Peyer's patch (tissue), 4 donors: Measurements from ENCODE around the gene ZBTB33.

ENCODE experiments used
- POLR2A ChIP-seq, 2 donors: fragments of 450-650 bp; IDR thresholded peaks; one replicate each; pipeline ENCODE4 v1.5.1; 2017; ENCODE audit warnings: antibody characterized with exemption in 2 of 2, mild to moderate bottlenecking in 2 of 2, moderate library complexity in 2 of 2
- TF ChIP-seq, protein P1 (sequence below), 6 experiments: fragments of 450-650 bp in 4 of 6; fragments of 200-600 bp in 2 of 6; sonication (generic) in 1 of 6; IDR thresholded peaks; one replicate each; pipeline ENCODE4 v1.5.1; 2017 to 2019; ENCODE audit warnings: antibody characterized with exemption in 6 of 6, mild to moderate bottlenecking in 3 of 6, moderate library complexity in 1 of 6

DNA sequence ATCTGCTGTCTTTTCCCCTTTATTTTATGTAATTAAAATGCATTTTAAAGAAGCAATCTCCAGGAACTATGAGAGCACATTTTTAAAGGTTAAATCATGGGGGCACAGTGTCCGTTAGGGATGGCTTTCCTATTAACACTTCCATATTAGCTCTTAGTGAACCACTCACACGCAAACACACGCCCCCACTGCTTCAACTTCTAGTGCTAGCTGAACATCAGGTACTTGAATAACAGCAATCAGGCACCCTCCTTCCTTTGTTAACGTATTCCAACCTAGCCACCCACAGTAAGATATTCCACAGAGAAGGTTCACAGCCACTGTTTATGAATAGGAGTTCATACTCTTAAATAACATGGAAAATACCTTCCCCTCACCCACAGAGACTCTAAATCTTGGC is 51.3 kb downstream of the ZBTB33 start:
- TF ChIP-seq, protein P1, sequence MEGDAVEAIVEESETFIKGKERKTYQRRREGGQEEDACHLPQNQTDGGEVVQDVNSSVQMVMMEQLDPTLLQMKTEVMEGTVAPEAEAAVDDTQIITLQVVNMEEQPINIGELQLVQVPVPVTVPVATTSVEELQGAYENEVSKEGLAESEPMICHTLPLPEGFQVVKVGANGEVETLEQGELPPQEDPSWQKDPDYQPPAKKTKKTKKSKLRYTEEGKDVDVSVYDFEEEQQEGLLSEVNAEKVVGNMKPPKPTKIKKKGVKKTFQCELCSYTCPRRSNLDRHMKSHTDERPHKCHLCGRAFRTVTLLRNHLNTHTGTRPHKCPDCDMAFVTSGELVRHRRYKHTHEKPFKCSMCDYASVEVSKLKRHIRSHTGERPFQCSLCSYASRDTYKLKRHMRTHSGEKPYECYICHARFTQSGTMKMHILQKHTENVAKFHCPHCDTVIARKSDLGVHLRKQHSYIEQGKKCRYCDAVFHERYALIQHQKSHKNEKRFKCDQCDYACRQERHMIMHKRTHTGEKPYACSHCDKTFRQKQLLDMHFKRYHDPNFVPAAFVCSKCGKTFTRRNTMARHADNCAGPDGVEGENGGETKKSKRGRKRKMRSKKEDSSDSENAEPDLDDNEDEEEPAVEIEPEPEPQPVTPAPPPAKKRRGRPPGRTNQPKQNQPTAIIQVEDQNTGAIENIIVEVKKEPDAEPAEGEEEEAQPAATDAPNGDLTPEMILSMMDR (IDR thresholded peaks at IDR 0.05) = no peak
- no peak for TF ChIP-seq POLR2A (IDR thresholded peaks at IDR 0.05)
